Effector memory CD8-positive, alpha-beta T cell (primary cell): ENCODE data around the gene VPS54.
"Not testable (repeated sequence)": the region's sequence is repeated elsewhere in the genome, so short reads cannot be mapped to it uniquely, and the experiment has no call there.

Experiments used
- ATAC-seq: fragments of 150-1000 bp; cut with Tn5 transposase; replicated peaks from 2 replicates; pipeline ENCODE4 v1.10.0; 2021; ENCODE audit warnings: mild to moderate bottlenecking, moderate library complexity
- DNase-seq, 3 experiments: peaks; one replicate each; pipeline ENCODE4 v3.0.0; 2021
- H3K27ac Mint-ChIP-seq, 2 donors: one replicate each; pipeline ENCODE4 v1.8.0; 2022; ENCODE audit warnings: mild to moderate bottlenecking in 2 of 2, mixed read lengths in 2 of 2, moderate library complexity in 2 of 2
- H3K27me3 Mint-ChIP-seq, 2 donors: one replicate each; pipeline ENCODE4 v1.8.0; 2022; ENCODE audit warnings: mixed read lengths in 2 of 2
- H3K36me3 Mint-ChIP-seq: one replicate; pipeline ENCODE4 v1.8.0; 2022; ENCODE audit warnings: mild to moderate bottlenecking, moderate library complexity, mixed read lengths; ENCODE audit not compliant: insufficient read depth
- H3K4me1 Mint-ChIP-seq, 2 donors: one replicate each; pipeline ENCODE4 v1.8.0; 2022; ENCODE audit warnings: low read depth in 2 of 2, mixed read lengths in 2 of 2
- H3K4me3 Mint-ChIP-seq, 2 donors: one replicate each; pipeline ENCODE4 v1.8.0; 2022; ENCODE audit warnings: mild to moderate bottlenecking in 2 of 2, mixed read lengths in 2 of 2, moderate library complexity in 2 of 2
- H3K9me3 Mint-ChIP-seq, 2 donors: one replicate each; pipeline ENCODE4 v1.8.0; 2022; ENCODE audit warnings: mixed read lengths in 2 of 2

Gene VPS54

DNA sequence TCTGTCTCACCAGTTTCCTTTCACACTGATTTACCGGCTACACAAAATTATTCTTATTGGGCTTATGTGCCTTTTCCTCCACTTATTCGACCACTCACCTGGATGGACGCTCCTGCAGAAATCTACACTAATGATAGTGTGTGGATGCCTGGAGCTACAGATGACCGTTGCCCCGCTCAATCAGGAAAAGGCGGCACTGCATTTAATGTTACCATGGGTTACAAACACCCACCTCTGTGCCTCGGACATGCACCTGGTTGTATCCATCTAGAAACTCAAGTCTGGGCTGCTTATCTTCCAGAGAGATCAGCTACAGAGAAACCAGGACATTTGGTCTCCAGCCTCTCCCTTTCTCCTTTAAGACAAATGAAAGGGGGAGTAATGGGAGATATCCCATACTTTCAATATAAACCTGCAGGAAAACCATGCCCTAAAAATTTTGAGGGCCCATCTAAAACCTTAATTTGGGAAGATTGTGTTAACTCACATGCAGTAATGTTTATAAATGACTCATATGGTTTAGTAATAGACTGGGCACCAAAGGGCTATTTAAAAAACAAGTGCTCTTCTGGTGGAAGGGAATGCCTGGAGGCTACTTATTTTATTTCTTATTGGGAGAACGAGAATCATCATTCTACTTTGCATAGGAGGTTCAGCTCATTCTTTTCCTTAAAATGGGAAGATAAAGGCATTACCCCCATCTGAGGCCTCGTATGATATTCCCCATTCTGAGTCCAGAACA is 24.7 kb downstream of the VPS54 start:
- H3K4me1 Mint-ChIP-seq = peaks cover 5 to 11% of the 10 kb centered on the region in 2 donors
- not testable (repeated sequence) for H3K27me3 Mint-ChIP-seq, H3K27ac Mint-ChIP-seq

DNA sequence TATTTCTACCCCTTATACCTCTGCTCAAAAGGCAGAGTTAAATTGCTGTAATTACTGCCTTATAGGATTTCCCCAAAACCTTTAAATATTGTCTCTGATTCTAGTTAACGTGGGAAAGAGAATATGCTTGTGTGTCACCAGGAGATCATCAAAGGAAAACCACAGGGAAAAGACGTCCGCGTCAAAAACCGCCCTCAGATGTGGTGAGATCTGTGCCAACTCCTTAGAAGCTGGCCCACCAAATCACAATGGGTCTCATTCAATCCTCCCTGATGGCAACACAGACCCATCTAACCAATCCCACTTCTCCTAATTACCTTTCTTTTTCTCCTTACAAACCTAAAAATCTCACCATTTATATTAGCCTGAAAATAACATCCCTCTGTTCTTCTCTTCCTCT is 25.4 kb downstream of the VPS54 start:
- Mint-ChIP-seq H3K27me3 (no peaks in the 10 kb centered on the region), H3K27ac (no peak overlapping the region), H3K4me3 (no peak overlapping the region), H3K36me3 (no peaks in the 10 kb centered on the region), H3K4me1 (peaks cover 5 to 11% of the 10 kb centered on the region in 2 donors), H3K9me3 (peaks cover 5 to 16% of the 10 kb centered on the region in 2 donors)
- DNase-seq (no peak), ATAC-seq (no peak)

More for the DNA sequence above, 24.7 kb downstream of the VPS54 start:
- H3K9me3 Mint-ChIP-seq = peaks cover 5 to 16% of the 10 kb centered on the region in 2 donors
- DNase-seq, H3K4me3 Mint-ChIP-seq, ATAC-seq, H3K36me3 Mint-ChIP-seq: not testable (repeated sequence)

DNA sequence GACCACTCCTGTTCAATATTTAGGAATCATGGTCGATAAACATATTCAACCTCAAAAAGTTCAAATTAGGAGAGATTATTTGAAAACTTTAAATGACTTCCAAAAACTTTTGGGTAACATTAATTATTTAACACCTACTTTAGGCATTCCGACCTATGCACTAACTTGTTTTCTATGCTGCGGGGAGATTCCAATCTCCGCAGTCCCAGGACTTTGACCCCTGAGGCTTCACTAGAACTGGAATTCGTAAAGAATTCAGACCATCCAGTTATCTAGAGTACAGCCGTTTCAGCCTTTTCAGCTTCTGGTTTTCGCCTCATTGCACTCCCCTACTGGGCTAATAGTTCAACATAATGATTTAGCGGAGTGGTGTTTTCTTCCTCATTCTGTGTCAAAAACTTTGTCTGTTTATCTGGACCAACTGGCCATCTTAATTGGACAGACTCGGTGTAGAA is 26.1 kb downstream of the VPS54 start:
- Mint-ChIP-seq H3K4me1 (peaks cover 5 to 15% of the 10 kb centered on the region in 2 donors), H3K9me3 (peaks cover 4 to 10% of the 10 kb centered on the region in 2 donors)
- not testable (repeated sequence) for H3K4me3 Mint-ChIP-seq, H3K36me3 Mint-ChIP-seq, H3K27me3 Mint-ChIP-seq, DNase-seq, ATAC-seq, H3K27ac Mint-ChIP-seq

DNA sequence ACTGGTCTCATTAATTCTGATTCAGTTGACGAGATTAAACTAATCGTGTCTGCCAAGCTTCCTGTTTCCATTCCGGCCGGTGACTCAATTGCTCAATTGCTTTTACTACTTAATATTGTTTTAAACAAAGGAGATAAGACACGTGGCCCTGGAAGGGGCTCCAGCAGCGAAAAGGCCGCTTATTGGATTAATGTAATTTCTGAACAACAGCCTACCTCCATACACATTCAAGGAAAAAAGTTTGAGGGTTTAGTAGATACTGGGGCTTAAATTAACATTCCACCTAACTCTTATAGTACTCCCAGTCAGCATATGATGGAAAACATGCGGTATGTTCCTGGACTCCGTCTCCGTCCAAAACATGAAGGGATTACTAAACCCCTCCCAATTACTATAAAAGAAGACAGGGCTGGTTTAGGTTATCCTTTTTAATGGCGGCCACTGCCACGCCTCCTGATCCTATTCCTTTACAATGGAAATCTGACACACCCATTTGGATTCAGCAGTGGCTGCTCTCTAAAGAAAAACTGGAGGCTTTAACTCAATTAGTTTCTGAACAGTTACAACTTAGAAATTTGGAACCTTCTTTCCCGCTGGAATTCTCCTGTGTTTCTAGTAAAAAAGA is 27.1 kb downstream of the VPS54 start:
- no peak overlapping the region for H3K4me3 Mint-ChIP-seq
- peaks cover 7 to 17% of the 10 kb centered on the region in 2 donors for H3K4me1 Mint-ChIP-seq
- ATAC-seq (no peak), DNase-seq (no peak)
- no peaks in the 10 kb centered on the region for H3K27me3 Mint-ChIP-seq
- H3K27ac Mint-ChIP-seq = no peak overlapping the region
- H3K9me3 Mint-ChIP-seq = peaks cover 4 to 8% of the 10 kb centered on the region in 2 donors
- H3K36me3 Mint-ChIP-seq = no peaks in the 10 kb centered on the region

DNA sequence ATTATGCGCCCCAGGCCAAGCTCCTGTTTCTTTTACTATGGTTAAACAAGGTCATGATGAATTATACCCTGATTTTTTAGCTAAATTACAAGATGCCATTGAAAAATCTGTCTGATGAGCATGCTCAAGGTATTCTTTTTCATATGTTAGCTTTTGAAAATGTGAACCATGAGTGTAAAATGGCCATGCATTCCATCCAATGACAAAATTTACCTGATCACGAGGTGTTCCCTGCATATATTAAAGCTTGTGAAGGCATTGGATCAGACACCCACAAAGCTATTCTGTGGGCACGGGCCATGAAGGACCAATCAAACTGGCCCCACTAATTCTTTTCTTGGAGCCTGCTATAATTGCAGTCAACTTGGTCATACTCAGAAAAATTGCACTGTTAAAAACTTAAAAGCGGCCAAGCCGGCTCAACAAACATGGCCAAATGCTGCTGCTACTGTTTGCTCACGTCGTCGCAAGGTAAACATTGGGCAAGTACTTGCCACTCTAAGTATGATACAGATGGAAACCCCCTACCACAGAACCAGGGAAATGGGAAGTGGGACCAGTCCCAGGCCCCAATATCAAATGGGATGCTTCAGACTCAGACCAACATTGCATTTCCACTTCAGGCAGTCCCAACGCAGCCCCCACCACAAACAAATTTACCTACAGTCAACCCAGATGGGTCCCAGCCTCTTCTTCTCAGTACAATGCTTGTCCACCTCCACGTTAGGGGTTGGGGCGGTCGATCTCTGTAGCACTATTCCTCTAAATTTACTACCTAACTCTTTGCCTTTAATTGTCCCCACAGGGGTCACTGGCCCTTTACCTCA is 27.8 kb downstream of the VPS54 start:
- not testable (repeated sequence) for H3K36me3 Mint-ChIP-seq, H3K4me3 Mint-ChIP-seq, H3K27ac Mint-ChIP-seq, DNase-seq, H3K27me3 Mint-ChIP-seq, H3K9me3 Mint-ChIP-seq, ATAC-seq
- H3K4me1 Mint-ChIP-seq = peaks cover 10 to 25% of the 10 kb centered on the region in 2 donors

DNA sequence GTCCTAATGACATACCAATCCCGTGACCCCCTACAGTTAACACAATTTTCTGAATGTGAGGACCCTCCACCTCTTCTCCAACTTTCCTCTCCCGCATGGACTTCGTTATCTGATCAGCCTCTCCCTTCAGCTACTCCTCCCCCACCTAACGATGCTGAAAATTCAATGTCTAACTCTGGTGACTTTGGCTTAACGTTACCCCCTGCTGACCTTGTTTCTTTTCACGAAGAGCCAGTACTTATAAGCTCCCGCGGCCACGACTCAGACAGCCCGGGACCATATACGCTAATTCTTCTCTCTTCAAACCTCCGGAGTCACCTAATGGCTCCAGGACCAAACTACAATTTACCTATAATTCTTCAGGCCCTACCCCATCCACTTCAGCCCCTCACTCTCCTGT is 29.2 kb downstream of the VPS54 start:
- Mint-ChIP-seq H3K27ac (no peak overlapping the region), H3K36me3 (no peaks in the 10 kb centered on the region), H3K27me3 (no peaks in the 10 kb centered on the region), H3K4me1 (peaks cover 16 to 33% of the 10 kb centered on the region in 2 donors), H3K4me3 (no peak overlapping the region), H3K9me3 (peaks cover 4 to 8% of the 10 kb centered on the region in 2 donors)
- no peak for DNase-seq
- no peak for ATAC-seq

DNA sequence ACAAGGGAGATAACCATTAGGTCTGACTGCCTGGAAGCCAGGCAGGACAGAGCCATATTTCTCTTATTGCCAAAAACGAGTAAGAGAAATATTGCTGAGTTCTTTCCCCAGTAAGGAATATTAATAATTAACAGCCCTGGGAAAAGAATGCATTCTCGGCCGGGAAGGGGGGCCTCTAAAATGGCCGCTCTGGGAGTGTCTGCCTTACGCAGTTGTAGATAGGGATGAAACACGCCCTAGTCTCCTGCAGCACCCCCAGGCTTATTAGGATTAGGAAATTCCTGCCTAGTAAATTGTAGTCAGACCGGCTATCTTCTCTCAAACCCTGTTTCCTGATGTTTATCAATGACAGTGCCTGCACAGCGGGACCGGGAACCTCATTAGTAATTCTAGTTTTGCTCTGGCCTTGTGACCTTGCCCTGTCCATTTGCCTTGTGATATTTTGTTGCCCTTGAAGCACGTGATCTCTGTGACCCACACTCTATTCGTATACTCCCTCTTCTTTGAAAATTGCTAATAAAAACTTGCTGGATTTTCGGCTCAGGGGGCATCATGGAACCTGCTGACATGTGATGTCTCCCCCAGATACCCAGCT is 30.3 kb downstream of the VPS54 start:
- H3K27ac Mint-ChIP-seq, H3K36me3 Mint-ChIP-seq, DNase-seq, ATAC-seq, H3K4me3 Mint-ChIP-seq, H3K9me3 Mint-ChIP-seq, H3K27me3 Mint-ChIP-seq: not testable (repeated sequence)
- H3K4me1 Mint-ChIP-seq = peaks cover 17 to 38% of the 10 kb centered on the region in 2 donors

DNA sequence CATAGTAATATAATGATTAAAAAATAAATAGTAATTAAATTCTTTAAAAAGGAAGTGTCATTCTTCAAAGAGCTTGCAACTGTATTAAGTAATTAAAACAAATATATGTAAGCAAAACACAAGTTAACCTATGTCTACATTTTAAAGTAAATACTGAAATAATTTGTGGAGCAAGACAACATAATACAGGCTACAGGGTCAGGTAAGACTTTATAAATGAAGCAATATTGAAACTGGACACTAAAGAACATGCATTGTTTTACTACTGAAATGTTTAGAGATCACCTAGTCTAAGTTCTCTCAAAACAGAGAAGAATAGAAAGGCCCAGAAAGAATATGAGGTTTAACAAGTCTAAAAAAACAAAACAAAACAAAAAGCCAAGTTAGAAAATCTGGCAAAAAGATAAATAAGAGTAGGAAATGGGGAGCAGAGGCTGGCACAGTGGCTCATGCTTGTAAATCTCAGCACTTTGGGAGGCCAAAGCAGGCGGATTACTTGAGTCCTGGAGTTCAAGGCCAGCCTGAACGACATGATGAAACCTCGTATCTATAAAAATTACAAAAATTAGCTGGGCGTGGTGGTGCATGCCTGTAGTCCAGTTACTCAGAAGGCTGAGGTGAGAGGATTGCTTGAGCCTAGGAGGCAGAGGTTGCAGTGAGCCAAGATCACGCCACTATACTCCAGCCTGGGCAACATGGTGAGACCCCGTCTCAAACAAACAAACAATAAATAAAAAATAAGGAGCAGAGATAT is 34.4 kb downstream of the VPS54 start:
- peaks cover 15 to 30% of the 10 kb centered on the region in 2 donors for H3K4me1 Mint-ChIP-seq
- H3K9me3 Mint-ChIP-seq = no peaks in the 10 kb centered on the region
- H3K27ac Mint-ChIP-seq = peak overlapping the region in 1 of 2 donors; percentile 21
- H3K36me3 Mint-ChIP-seq = peaks cover 6% of the 10 kb centered on the region
- no peak for ATAC-seq
- DNase-seq = no peak
- H3K4me3 Mint-ChIP-seq = peak overlapping the region in 1 of 2 donors; percentile 6
- H3K27me3 Mint-ChIP-seq = no peaks in the 10 kb centered on the region

DNA sequence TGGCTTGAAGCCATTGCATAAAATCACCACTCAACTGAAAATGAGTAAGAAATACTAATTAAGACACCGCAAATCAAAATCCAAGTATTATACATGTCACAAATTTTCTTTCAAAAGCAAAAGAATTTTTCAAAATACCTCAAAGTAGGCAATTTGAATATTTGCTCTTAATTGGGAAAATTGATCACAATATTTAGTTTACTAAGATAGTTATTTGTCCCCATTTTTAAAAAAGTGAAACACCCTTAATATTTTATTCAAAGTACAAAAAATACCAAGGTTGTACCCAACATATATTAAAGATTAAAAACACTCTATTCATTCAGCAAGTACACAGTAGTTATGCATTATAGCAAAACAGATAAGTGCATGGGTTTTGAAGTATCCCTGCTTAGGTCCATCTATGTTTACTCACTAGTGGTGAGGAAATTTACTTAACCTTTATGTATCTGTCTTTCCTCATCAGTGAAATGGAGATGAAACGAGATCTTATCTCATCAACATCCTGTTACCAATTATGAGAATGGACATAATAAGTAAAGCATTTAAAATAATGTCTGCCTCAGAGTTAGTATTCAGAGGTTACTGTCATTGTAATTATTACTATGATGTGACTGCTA is 35.1 kb downstream of the VPS54 start:
- Mint-ChIP-seq H3K4me1 (peaks cover 15 to 30% of the 10 kb centered on the region in 2 donors), H3K4me3 (no peak overlapping the region), H3K27me3 (no peaks in the 10 kb centered on the region), H3K9me3 (no peaks in the 10 kb centered on the region), H3K36me3 (peaks cover 9% of the 10 kb centered on the region), H3K27ac (no peak overlapping the region)
- ATAC-seq = no peak
- no peak for DNase-seq

DNA sequence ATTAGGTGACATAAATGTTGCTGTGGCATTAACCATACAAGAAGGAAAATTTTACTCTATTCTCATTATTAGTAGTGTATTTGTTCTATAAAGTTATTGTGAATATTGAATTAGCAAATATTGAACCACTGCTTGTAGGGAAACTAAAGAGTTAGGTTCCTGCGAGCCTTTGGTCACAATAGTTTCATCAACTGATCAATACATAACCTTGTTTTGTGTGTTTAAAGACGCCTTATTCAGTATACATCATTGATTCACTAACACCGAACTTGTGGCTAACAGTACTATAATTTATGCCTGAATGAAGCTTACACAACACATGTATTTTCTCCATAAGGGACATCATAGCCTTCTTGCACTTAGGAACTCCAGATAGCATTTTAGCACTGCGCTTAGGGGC is 36.9 kb downstream of the VPS54 start:
- Mint-ChIP-seq H3K27ac (no peak overlapping the region), H3K4me3 (no peak overlapping the region)

DNA sequence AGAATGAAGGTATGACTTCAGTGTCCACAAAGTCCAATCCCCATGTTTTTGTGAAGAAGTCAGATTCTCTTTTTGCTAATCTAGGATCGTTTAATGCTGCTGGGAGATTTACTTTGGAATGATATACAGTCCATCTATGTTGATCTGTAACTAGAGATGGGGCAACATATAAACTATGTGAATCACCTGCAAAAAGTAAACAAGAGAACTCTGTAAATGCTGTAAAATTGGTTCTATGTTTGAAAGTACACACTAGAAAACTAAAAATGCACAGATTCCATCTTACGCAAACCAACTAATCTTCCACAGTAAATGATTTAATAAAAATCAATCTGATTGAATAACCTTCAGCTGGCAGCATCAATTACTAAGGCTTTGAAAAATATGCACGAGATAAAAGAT is 37.5 kb downstream of the VPS54 start:
- Mint-ChIP-seq H3K36me3 (peaks cover 9% of the 10 kb centered on the region), H3K9me3 (no peaks in the 10 kb centered on the region), H3K4me1 (peaks cover 13 to 25% of the 10 kb centered on the region in 2 donors), H3K27ac (no peak overlapping the region), H3K27me3 (no peaks in the 10 kb centered on the region), H3K4me3 (no peak overlapping the region)
- DNase-seq (no peak), ATAC-seq (no peak)

More for the DNA sequence above, 36.9 kb downstream of the VPS54 start:
- peaks cover 16 to 31% of the 10 kb centered on the region in 2 donors for H3K4me1 Mint-ChIP-seq
- DNase-seq = no peak
- H3K9me3 Mint-ChIP-seq = no peaks in the 10 kb centered on the region
- ATAC-seq = no peak
- H3K36me3 Mint-ChIP-seq = peaks cover 9% of the 10 kb centered on the region
- H3K27me3 Mint-ChIP-seq = no peaks in the 10 kb centered on the region

DNA sequence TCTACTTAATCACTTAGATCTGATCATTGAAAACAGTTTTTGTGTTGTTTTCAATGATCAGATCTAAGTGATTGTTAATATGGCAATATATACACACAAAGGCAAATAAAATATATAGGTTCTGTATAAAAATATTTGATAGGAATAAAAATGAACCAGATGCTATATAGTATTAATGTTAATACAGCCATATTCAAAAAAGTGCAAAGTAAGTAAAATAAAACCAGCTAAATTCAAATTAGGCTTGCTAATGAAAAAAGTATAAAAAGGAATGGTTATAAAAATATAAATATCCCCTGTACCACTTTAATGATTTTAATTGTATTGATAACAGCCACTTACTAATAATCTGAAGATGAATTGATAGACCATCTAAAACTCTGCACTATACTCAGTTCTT is 38.4 kb downstream of the VPS54 start:
- Mint-ChIP-seq H3K4me1 (peaks cover 10 to 19% of the 10 kb centered on the region in 2 donors), H3K27me3 (no peaks in the 10 kb centered on the region), H3K27ac (no peak overlapping the region), H3K36me3 (peaks cover 12% of the 10 kb centered on the region), H3K9me3 (no peaks in the 10 kb centered on the region), H3K4me3 (no peak overlapping the region)
- no peak for ATAC-seq
- DNase-seq = no peak
